Parathyroid adenoma (tissue), 2 donors: ENCODE measurements around the gene ARHGEF2.

Experiments used
- H2AFZ ChIP-seq: fragments of 300-600 bp; sonication (generic); one replicate; pipeline ENCODE4 v1.7.0; 2017; ENCODE audit warnings: antibody characterized with exemption, mild to moderate bottlenecking
- H3K27ac ChIP-seq: fragments of 300-600 bp; sonication (generic); one replicate; pipeline ENCODE4 v1.7.0; 2017
- H3K27me3 ChIP-seq: fragments of 300-600 bp; sonication (generic); one replicate; pipeline ENCODE4 v1.7.0; 2017; ENCODE audit warnings: low read length; ENCODE audit not compliant: control insufficient read depth, insufficient read depth
- H3K36me3 ChIP-seq: fragments of 300-600 bp; sonication (generic); one replicate; pipeline ENCODE4 v1.7.0; 2017; ENCODE audit warnings: low read length; ENCODE audit not compliant: control insufficient read depth, insufficient read depth
- H3K4me1 ChIP-seq: fragments of 300-600 bp; sonication (generic); one replicate; pipeline ENCODE4 v1.7.0; 2017; ENCODE audit warnings: control low read depth
- H3K4me2 ChIP-seq: fragments of 300-600 bp; sonication (generic); one replicate; pipeline ENCODE4 v1.7.0; 2017; ENCODE audit warnings: low read length
- H3K4me3 ChIP-seq: fragments of 300-600 bp; sonication (generic); one replicate; pipeline ENCODE4 v1.7.0; 2017; ENCODE audit warnings: low read depth, low read length
- H3K79me2 ChIP-seq: fragments of 300-600 bp; sonication (generic); one replicate; pipeline ENCODE4 v1.7.0; 2017; ENCODE audit warnings: control low read depth
- H3K9ac ChIP-seq: fragments of 300-600 bp; sonication (generic); one replicate; pipeline ENCODE4 v1.7.0; 2017; ENCODE audit warnings: mild to moderate bottlenecking
- H3K9me3 ChIP-seq: fragments of 300-600 bp; sonication (generic); one replicate; pipeline ENCODE4 v1.7.0; 2017; ENCODE audit warnings: low read length; ENCODE audit not compliant: control insufficient read depth
- CTCF ChIP-seq: fragments of 300-600 bp; sonication (generic); IDR thresholded peaks from one replicate; pipeline ENCODE4 v1.7.0; 2017; ENCODE audit warnings: antibody characterized with exemption, mild to moderate bottlenecking
- donor health status: primary hyperparathyroidism.

ARHGEF2 gene

DNA sequence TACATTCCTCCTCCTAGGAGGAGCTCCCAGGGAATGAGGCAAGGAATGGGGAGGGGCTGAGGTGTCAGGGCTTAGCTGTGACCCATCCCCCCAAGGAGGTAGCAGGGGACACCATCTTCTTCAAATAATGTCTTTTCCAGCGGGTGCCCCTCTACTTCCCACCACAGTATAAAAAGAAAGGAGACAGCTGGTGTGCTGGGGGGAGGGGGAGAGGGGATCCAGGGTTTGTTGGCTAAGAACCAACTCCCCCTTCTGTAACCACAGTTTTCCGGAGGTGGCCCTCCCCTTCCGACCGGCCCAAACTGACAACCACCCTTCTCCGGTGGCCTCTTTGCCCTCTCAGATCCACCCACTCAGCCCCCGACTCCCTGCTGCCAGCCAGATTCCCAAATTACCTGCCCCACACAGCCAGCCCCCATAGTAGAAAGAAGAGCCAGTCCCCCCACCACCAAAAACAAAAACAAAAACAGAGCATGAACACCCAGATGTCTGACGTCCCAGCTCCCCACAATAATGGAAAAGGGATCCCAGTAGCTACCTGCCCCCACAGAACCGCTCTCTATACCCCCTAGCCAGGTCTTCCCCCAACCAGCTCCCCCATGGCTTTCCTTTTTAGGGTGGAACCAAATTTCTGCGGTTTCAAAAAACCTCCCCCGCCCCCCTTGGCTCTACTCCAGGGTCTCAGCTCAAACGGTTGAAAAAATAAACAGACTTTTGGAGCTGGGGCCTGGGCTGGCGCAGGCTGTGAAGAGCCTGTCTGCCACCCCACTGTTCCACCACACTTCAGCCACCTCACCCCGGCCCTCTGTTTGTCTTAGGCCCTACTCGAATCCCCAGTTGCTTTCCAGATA is 2.1 kb downstream of the ARHGEF2 start:
- no peaks in the 10 kb centered on the region for H3K36me3 ChIP-seq
- H3K4me3 ChIP-seq = peak overlapping the region; percentile 92
- no peaks in the 10 kb centered on the region for H3K9me3 ChIP-seq
- H3K4me1 ChIP-seq = peaks cover 9% of the 10 kb centered on the region
- H3K79me2 ChIP-seq = no peaks in the 10 kb centered on the region
- no peak overlapping the region for H2AFZ ChIP-seq
- H3K9ac ChIP-seq = no peak overlapping the region
- peak overlapping the region; percentile 33 for H3K27ac ChIP-seq
- no peak for TF ChIP-seq CTCF
- H3K4me2 ChIP-seq = peak overlapping the region; percentile 85
- H3K27me3 ChIP-seq = no peaks in the 10 kb centered on the region

- TF ChIP-seq CTCF = no peak
- Histone ChIP-seq H3K4me3 (peak overlapping the region; percentile 92), H3K4me1 (peaks cover 2% of the 10 kb centered on the region)
Observed at GRCh38 chr1:155975375-155976061, 2.8 kb downstream of the ARHGEF2 start.

GRCh38 chr1:155974208-155975115 is 3.9 kb downstream of the ARHGEF2 start:
- Histone ChIP-seq H3K27ac (no peak overlapping the region), H3K79me2 (no peaks in the 10 kb centered on the region), H3K4me3 (no peak overlapping the region), H3K9ac (no peak overlapping the region), H2AFZ (no peak overlapping the region), H3K4me2 (peak overlapping the region; percentile 85), H3K27me3 (no peaks in the 10 kb centered on the region), H3K4me1 (no peaks in the 10 kb centered on the region), H3K9me3 (no peaks in the 10 kb centered on the region), H3K36me3 (no peaks in the 10 kb centered on the region)
- TF ChIP-seq CTCF = no peak

More at GRCh38 chr1:155975375-155976061, 2.8 kb downstream of the ARHGEF2 start:
- Histone ChIP-seq H3K4me2 (peak overlapping the region; percentile 85), H3K27me3 (no peaks in the 10 kb centered on the region), H3K36me3 (no peaks in the 10 kb centered on the region), H3K9ac (no peak overlapping the region), H3K79me2 (no peaks in the 10 kb centered on the region), H2AFZ (no peak overlapping the region), H3K27ac (peak overlapping the region; percentile 29), H3K9me3 (no peaks in the 10 kb centered on the region)

DNA sequence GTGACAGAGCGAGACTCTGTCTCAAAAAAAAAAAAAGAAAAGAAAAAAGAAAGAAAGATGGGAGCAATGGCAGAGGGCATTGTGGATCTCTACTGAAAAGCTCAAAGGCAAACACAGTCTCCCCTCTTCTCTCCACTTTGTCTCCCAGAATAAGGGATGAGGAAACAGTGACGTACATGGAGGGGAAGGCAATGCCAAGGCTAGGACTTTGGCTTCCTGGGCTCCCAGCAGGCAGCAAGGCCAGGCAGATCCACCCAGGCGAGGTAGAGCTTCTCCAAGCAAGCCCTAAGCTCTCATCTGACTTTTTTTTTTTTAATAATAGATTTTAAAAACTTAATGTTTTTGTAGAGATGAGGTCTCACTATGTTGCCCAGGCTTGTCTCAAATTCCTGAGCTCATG is 4.6 kb downstream of the ARHGEF2 start:
- Histone ChIP-seq H3K4me1 (no peaks in the 10 kb centered on the region), H3K27me3 (no peaks in the 10 kb centered on the region), H3K27ac (no peak overlapping the region), H3K36me3 (no peaks in the 10 kb centered on the region), H2AFZ (no peak overlapping the region), H3K79me2 (no peaks in the 10 kb centered on the region), H3K9ac (no peak overlapping the region), H3K9me3 (no peaks in the 10 kb centered on the region), H3K4me3 (no peak overlapping the region), H3K4me2 (no peak overlapping the region)
- TF ChIP-seq CTCF = no peak
